A549 (cell line): ENCODE data around the gene CNBD2.

Source experiments
- CTCF ChIP-seq: fragments of >200 bp; sonication (Bioruptor Twin); formaldehyde crosslinking; IDR thresholded peaks from 3 replicates; pipeline ENCODE4 v1.5.1; 2016
- HOXA7 ChIP-seq: fragments of 250-450 bp; sonication (Bioruptor Pico); IDR thresholded peaks from 2 replicates; pipeline ENCODE4 v1.5.0; 2020; ENCODE audit warnings: mild to moderate bottlenecking, moderate library complexity

GRCh38 chr20:36070451-36070850 is 102.1 kb downstream of the CNBD2 start:
- no peak for TF ChIP-seq CTCF
- TF ChIP-seq HOXA7 (CRISPR knock-in tag) = no peak
